ENCODE measurements around the gene KRTAP5-10.

KRTAP5-10 gene

DNA sequence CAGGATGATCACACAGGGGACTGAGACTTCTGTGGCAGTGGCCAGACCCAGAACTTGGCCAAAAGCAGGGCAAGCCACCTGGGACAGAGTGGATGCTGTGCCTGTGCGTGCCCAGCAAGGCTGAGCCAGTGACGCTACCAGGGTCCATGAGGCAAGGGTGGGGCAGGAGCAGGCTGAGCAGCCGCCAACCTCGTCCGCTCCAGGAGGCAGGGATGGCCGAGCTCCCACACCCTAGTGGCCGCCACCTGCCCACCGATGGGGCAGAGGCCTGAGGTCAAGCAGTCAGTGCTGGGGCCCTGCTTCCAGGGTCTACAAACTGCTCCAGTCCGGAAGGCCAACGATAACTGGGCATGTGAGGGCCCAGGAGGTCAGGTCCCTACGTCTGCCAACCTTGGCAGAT, 9.9 kb upstream of the KRTAP5-10 start:
- TF ChIP-seq, protein P1, sequence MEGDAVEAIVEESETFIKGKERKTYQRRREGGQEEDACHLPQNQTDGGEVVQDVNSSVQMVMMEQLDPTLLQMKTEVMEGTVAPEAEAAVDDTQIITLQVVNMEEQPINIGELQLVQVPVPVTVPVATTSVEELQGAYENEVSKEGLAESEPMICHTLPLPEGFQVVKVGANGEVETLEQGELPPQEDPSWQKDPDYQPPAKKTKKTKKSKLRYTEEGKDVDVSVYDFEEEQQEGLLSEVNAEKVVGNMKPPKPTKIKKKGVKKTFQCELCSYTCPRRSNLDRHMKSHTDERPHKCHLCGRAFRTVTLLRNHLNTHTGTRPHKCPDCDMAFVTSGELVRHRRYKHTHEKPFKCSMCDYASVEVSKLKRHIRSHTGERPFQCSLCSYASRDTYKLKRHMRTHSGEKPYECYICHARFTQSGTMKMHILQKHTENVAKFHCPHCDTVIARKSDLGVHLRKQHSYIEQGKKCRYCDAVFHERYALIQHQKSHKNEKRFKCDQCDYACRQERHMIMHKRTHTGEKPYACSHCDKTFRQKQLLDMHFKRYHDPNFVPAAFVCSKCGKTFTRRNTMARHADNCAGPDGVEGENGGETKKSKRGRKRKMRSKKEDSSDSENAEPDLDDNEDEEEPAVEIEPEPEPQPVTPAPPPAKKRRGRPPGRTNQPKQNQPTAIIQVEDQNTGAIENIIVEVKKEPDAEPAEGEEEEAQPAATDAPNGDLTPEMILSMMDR (IDR thresholded peaks at IDR 0.05; ENCODE audit: low read depth, low read length) = no peak
- no peak for DNase-seq (ENCODE audit: low read depth in 2 of 2)
- no peak overlapping the region for H3K4me3 ChIP-seq (replicated peaks in 1 of 2; ENCODE audit: low read depth in 2 of 2, low read length in 2 of 2)

DNA sequence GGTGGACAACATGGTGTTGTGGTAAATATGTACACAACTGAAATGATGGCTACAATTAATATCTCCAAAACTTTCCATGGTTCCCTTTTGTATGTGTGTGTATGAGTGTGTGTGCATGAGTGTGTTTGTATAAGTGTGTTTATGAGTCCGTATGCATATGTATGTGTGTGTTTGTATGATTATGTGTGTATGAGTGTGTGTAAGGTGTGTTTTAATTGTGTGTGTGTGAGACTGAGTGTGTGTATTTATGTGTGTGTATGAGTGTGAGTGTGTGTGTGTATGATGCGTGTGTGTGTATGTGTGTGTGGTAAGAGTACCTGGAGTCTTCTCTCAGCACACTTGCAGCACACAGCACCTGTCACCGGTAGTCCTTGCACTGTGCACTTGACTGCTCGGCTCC, 9.3 kb upstream of the KRTAP5-10 start:
- no peak for DNase-seq (ENCODE audit: low read depth in 2 of 2)
- TF ChIP-seq, protein P1 (IDR thresholded peaks at IDR 0.05; ENCODE audit: low read depth, low read length) = no peak
- H3K4me3 ChIP-seq (replicated peaks in 1 of 2; ENCODE audit: low read depth in 2 of 2, low read length in 2 of 2) = no peak overlapping the region

DNA sequence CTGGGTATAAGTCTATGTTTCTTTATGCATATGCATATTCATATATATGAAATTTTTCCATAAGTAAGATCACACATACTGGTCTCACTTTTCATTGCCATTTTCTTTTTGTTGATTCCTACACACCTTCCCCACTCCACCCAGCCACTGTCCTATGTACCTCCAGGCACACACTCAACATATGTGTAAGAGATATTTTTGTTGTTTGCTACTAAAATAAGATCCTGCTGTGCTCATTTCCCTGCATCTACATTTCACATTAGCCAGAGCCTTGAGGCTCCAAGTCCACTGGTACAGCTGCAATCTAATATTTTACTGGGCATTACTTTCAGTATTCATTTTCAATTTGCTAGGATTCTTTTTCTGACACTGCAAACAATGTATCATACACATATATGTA, 8.1 kb upstream of the KRTAP5-10 start:
- TF ChIP-seq, protein P1 (IDR thresholded peaks at IDR 0.05; ENCODE audit: low read depth, low read length) = no peak
- H3K4me3 ChIP-seq (replicated peaks in 1 of 2; ENCODE audit: low read depth in 2 of 2, low read length in 2 of 2) = no peak overlapping the region
- no peak for DNase-seq (ENCODE audit: low read depth in 2 of 2)

DNA sequence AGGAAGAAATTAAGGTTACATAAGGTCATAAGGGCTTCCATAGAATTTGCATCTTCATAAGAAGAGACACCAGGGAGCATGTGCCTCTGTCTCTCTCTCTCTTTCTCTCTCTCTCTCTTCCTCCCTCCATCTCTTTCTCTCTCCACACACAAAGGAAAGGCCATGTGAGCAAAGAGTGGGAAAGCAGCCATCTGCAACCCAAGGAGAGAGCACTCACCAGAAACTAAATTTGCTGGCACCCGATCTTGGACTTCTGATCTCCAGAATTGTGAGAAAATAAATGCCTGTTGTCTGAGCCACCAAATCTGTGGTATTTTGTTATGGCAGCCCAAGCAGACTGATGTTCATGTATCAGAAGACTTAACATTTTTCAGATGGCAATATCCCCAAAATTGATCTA, 6.4 kb upstream of the KRTAP5-10 start:
- DNase-seq (ENCODE audit: low read depth in 2 of 2) = no peak
- TF ChIP-seq, protein P1 (IDR thresholded peaks at IDR 0.05; ENCODE audit: low read depth, low read length) = no peak
- no peak overlapping the region for H3K4me3 ChIP-seq (replicated peaks in 1 of 2; ENCODE audit: low read depth in 2 of 2, low read length in 2 of 2)

DNA sequence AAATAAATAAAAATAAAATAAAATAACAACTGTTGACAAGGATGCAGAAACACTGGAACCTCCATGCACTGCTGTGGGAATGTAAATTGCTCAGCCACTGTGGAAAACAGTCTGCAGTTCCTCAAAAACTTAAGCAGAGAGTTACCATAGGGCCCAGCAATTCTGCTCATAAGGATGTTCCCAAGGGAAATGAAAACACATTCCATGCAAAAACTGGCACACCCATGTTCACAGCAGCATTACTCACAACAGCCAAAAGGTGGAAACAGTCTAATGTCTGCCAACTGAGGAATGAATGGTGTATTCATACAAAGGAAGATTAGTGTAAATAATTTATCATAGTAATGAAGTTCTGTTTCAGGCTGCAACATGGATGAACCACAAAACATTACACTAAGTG, 3.2 kb upstream of the KRTAP5-10 start:
- no peak overlapping the region for H3K4me3 ChIP-seq (replicated peaks in 1 of 2; ENCODE audit: low read depth in 2 of 2, low read length in 2 of 2)
- peak in 1 of 2 donors; percentile 44 for DNase-seq (ENCODE audit: low read depth in 2 of 2)
- TF ChIP-seq, protein P1 (IDR thresholded peaks at IDR 0.05; ENCODE audit: low read depth, low read length) = no peak

DNA sequence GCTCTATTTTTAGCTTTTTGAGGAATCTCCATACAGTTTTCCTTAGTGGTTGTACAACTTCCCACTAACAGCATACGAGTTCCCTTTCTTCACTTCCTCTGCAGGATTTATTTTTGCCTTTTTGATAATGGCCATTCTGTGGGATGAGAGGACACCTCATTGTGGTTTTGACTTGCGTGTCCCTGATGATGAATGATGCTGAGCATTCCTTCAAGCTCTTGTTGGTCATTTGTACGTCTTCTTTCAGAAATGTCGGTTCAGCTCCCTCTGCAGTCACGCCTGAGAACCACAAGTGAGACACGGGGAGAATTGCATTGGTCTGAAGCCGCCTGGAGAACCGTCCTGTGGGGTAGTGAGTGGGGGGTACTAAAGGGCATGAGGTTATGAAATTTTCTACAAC, 2.0 kb upstream of the KRTAP5-10 start:
- DNase-seq (ENCODE audit: low read depth in 2 of 2) = peak; percentile 48 to 80

DNA sequence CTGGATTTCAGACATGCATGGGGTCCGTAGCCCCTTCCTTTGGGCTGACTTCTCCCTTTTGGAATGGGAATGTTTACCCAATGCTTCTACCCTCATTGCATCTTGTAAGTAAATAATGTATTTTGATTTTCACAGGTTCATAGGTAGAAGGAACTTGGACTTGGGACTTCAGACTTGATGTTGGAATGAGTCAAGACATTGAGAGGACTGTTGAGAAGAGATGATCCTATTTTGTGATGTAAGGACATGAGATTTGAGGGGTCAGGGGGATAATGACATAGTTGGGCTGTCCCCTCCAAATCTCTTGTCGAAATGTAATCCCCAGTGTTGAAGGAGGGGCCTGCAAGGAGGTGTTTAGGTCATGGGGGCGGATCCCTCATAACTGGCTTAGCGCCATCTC, 933 bp upstream of the KRTAP5-10 start:
- DNase-seq (ENCODE audit: low read depth in 2 of 2) = no peak
- TF ChIP-seq, protein P1 (IDR thresholded peaks at IDR 0.05; ENCODE audit: low read depth, low read length) = no peak
- no peak overlapping the region for H3K4me3 ChIP-seq (replicated peaks in 1 of 2; ENCODE audit: low read depth in 2 of 2, low read length in 2 of 2)

More for the DNA sequence above, 2.0 kb upstream of the KRTAP5-10 start:
- H3K4me3 ChIP-seq (replicated peaks in 1 of 2; ENCODE audit: low read depth in 2 of 2, low read length in 2 of 2) = no peak overlapping the region
- TF ChIP-seq, protein P1 (IDR thresholded peaks at IDR 0.05; ENCODE audit: low read depth, low read length) = peak; percentile 53

All from cardiac fibroblast (primary cell).